IPS-18c (cell line): ENCODE data around the gene TAOK1.

Source experiments
- H3K4me3 ChIP-seq: 2 replicates; pipeline ENCODE4 v1.7.0; 2013; ENCODE audit warnings: low read depth, mild to moderate bottlenecking, low read length, moderate library complexity; ENCODE audit not compliant: insufficient read depth
- H3K9me3 ChIP-seq: one replicate; pipeline ENCODE4 v1.6.1; 2013; ENCODE audit warnings: mild to moderate bottlenecking, low read length, moderate library complexity; ENCODE audit not compliant: control insufficient read depth, insufficient read depth

Gene TAOK1

DNA sequence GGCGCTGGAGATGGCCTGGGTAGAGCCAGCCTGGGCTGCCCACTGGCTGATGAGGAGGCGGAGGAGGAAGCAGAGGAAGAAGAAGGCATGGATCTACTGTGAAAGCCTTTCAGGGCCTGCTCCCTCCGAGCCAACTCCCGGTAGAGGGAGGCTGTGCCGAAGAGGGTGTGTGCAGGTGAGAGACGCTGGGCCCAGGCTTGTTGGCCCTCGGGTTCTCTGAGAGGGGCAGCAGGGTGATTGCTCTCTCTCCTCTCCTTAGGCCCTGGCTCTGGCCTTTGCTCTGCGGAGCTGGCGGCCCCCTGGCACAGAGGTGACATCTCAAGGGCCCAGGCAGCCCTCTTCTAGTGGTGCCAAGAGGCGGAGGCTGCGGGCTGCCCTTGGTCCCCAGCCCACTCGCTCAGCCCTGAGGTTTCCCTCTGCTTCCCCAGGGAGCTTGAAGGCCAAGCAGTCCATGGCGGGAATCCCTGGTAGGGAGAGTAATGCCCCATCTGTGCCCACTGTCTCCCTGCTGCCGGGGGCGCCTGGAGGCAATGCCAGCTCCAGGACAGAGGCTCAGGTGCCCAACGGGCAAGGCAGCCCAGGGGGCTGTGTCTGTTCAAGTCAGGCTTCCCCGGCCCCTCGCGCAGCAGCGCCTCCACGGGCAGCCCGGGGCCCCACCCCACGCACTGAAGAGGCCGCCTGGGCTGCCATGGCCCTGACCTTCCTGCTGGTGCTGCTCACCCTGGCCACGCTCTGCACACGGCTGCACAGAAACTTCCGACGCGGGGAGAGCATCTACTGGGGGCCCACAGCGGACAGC is 181.9 kb downstream of the TAOK1 start:
- Histone ChIP-seq H3K9me3 (peaks cover 6% of the 10 kb centered on the region), H3K4me3 (no peak overlapping the region; the same call in 1 of the 2 replicates)

DNA sequence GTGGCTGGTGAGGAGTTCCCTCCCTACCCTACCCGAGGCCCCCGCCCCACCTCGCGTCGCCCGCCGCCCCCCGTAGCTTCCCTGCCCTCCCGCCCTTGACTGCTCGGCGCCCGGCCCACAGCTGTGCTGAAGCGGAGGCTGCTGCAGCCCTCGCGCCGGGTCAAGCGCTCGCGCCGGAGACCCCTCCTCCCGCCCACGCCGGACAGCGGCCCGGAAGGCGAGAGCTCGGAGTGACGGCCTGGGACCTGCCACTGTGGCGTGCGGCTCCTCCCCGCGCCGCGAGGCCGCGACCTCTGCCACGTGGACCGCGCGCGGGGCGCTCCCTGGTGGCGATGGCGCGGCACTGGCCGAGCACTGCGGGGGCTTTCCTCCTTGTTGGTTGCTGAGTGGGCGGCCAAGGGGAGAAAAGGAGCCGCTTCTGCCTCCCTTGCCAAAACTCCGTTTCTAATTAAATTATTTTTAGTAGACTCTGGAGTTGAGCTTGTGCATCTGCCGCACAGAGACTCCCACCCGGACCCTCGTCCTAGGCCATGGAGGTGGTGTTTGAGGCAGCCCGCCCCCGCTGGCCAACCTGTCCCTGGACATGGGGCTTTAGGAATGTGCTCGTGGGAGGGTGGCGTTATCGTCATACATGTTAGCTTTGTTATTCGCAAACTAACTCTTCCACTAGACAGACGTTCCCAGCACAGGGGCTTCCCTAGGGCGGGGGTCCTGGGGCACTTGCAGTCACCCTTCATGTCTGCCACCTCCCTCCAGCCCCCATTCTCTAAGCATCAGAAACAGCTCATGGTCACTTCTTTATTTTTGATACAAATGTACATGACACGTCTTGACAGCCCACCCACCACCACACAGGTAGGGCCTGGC is 182.8 kb downstream of the TAOK1 start:
- Histone ChIP-seq H3K9me3 (peaks cover 6% of the 10 kb centered on the region), H3K4me3 (no peak overlapping the region; the same call in 1 of the 2 replicates)

DNA sequence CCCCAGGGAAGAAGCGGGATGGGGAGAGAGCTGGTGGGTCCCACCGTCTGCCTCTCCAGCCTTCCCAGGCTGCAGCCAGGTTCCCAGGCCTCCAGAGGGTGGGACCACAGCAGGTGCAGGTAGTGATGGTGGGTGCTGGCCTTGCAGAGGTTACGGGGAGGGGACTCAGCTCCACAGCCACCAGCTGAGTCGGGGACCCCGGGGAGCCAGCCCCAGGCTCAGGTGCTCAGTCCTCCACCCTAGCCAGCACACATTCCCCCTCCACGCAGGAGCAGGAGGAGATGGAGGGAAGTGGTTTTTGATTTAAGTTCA is 183.4 kb downstream of the TAOK1 start:
- Histone ChIP-seq H3K9me3 (peaks cover 6% of the 10 kb centered on the region), H3K4me3 (no peak overlapping the region)

DNA sequence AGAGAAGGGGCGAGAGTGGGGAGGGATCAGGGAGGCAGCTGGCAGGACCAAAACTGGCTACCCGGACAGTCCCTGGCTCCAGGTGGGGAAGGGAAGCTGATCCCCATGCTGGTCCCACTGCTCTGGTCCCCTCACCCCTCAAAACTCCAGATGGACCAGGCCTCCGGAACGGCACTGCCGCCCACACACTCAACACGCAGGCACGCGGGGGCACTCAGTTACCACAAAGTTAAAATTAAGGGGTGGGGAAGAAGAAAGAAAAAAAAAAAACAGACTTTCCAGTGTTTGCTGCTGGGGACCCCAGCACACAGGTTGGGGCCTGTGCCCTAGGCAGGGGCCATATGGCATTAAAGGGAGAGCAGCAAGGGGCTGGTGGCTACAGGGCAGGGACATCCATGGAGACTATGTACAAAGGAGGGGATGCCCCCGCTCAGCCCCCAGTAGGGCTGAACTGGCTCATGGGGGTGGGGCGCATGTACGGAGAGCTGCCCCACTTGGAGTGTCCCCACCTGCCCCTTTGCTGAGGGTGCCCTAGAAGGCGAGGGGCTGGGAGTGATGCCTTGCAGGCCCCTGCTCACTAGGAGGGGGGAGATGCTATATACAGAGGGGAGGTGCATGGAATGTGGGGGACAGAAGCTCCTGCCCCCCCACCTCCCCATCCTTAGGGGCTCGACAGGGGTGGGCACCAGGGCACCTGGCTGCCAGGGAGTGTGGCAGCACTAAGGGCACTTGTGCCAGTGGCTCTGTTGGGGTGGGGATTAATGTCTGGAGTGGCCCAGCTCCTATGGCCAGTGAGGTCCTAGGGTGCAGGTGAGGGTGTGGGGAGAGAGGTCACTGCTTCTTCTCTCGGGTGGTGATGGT is 183.9 kb downstream of the TAOK1 start:
- Histone ChIP-seq H3K4me3 (no peak overlapping the region), H3K9me3 (peaks cover 4% of the 10 kb centered on the region)

DNA sequence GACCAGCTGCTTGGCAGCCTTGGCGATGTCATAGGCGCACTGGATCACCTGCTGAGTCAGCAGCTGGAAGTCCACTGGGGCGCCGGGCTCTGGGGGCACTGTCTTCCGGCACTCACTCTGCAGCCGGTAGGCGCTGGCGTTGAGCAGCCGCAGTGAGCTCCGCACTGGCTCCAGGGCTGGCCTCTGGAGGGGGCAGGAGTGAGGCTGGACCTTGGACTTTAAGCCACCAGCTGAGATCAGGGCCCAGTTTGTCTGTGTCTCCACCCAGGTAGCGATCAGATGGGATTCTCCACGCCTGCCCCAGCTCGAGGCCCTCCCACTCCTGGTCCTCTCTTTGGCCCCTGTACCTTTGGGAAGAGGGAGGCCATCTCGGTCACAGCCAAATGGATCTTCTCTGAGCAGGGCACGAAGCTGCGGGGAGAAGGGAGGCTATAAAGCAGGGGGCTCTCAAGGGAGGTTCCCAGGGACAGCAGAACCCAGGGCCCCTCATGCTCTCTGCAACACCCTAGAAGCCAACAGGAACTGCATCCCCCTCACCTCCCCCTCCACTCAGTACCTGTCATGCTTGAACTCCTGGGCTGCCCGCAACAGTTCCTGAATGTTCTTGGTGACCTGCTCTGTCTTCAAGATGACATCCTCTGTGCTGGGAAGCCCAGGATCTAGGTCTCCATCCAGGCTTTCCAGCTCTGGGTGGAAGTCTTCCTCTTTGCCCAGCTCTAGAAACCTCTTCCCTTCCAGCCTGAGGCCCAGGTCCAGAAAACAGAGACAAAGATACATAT is 184.8 kb downstream of the TAOK1 start:
- H3K4me3 ChIP-seq = no peak overlapping the region

DNA sequence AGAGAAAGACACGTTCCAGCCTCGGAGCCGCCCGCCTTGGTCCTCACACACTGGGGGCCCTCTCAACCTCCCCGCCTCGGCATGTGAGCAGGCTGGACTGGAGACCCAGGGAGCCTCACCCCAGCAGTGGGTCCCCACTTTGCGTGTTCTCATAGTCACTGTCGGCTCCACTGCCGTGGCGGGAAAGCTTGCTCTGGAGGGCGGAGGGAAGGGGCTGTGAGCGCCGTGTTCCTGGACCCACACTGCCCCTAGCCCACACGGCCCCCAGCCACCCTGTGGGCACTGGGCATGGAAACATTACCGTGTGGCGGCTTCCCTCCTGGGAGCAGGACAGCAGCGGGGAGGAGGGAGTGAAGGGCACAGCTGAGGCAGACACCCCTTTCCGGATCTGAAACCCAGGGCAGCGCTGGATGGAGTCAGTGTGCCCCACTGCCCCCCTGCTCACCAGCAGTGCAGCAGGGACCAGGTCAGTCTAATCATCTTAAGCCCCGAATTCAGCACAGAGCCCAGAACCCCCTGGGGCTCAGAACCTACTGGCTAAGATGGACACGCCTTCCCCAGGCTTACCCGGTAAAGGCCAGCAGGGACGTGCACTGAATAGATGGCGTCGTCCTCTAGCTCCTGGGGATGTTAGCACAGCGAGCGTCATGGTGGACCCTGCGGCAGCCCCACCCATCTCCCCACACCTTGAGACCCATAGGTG is 185.5 kb downstream of the TAOK1 start:
- Histone ChIP-seq H3K9me3 (peaks cover 4% of the 10 kb centered on the region), H3K4me3 (no peak overlapping the region)

More for the DNA sequence above, 184.8 kb downstream of the TAOK1 start:
- peaks cover 4% of the 10 kb centered on the region for H3K9me3 ChIP-seq

DNA sequence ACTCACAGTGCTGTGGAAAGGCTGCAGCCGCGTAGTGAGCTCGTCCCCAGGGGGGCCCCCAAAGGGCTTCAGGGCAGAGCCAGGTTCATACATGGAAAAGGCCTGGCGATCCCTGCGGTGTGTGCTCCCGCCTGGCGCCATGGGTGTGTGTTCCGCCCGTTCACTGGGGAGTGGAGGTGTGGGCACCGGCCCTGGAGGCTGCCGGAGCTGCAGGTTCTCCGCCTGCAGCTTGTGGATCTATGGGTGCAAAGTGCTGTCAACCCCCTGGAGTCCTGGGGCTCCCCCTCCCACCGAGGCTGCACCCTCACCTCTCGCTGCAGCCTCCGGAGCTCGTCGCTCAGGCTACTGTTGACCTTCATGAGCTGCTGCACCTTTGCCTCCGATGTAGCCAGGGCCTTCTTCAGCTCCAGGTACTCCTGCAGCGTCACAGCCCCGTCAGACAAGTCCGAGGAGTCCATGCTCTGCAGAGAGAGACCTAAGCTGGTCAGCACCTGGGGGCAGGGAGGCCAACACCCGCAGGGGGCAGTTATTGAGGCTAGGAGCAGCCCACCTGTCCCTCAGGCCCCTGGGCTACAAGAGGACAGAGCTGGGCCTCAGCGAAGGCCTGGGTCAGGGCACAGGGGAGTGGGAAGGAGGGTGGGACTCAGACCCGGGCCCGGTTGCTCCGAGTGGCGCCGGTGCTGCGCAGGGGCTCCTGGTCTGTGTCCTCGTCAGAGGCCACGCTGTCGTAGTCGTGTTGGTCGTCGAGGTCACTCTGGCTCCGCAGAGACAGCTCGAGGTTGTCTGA is 186.2 kb downstream of the TAOK1 start:
- Histone ChIP-seq H3K4me3 (no peak overlapping the region), H3K9me3 (peaks cover 4% of the 10 kb centered on the region)

DNA sequence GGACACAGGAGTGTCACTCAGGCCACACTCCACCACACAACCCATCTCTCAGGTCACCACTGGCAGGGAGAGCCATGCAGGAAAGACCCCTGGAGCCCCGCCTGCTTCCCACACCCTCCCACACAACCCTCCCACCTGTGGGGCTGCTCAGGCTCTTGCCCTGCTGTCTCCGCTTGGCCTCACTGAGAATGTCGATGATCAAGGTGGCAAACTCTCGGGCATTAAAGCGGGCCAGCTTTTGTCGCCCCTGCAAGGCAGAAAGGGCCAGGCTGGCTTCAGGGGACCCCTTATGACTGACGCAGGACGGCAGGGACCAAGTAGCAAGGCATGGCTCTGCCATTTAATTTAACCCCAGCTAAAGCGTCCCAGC is 186.8 kb downstream of the TAOK1 start:
- Histone ChIP-seq H3K9me3 (peaks cover 4% of the 10 kb centered on the region), H3K4me3 (no peak overlapping the region)

DNA sequence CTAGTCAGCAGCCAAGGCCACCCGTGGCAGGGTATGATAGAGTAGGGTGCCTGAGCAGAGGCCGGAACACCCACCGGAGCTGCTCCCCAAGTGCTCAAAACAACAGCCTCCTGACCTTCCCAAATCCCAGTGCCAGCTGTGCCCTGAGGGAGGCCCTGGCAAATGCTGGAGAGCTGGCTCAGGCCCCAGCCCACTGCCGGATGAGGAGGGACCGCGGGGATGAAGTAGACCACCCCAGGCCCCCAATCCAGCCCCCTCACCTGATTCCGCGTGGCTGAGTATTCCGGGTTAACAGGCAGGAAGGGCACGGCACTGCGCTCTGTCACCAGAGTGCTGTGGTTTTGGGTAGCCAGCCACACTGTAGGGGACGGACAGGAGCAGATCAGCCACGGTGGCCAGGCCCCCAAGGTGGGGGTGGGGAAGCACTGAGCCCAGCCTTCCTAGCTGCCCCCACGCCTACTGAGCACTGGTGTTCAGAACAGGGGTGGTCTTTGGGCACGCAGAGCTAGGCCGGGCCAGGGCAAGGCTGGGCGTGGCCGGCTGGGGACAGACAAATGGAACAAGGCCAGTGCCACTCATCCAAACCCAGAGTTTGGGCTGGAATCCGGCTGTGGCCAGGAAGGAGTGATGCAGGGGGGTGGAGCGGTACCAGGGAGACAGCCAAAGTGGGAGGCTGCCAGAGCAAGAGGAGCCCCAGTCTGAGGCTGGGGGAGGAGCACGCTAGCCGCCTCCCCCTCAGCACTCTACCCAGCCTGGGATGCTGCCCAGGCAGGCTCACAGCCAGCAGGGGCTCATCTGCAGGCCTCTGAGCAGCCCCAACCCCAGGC is 187.4 kb downstream of the TAOK1 start:
- no peak overlapping the region for H3K4me3 ChIP-seq
- H3K9me3 ChIP-seq = peaks cover 2% of the 10 kb centered on the region

DNA sequence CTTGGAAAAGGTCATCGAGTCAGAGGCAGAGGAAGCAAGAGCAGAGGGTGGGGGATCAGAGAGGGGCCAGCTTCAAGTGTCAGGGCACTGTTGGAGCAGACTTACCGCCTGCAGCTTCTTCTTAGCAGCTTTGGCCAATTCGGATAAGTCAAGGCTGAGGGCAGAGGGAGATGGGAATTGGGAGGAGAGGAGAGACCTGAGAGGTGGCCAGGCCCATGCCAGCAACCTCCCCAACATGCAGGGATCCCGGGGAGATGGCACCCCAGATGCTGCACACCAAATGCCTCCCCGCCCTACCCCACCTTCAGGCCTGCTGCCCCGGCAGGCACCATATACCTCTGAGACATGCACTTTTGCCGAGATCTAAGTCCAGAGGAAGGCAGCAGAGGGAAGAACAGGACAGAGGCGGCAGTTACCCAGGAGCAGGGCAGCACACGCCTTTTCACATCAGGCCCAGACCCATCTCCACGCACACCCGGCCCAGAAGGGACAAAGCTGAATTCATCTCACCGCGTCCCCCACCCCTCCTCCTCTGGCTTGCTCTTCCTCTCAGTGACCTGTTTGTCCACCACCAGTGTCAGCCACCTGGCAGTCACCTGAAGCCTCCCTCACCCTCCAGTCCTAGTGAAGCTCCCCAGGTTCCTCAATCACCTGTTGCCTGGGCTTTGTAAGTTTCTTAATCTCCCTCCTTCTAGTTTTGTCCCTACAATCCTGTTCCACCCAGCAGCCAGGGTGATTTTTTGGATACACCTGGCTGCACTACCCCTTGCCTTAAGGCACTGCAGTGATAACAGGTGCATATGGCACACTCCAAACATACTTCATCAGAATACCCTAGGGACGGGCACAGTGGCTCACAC is 188.7 kb downstream of the TAOK1 start:
- Histone ChIP-seq H3K4me3 (no peak overlapping the region), H3K9me3 (peaks cover 2% of the 10 kb centered on the region)

DNA sequence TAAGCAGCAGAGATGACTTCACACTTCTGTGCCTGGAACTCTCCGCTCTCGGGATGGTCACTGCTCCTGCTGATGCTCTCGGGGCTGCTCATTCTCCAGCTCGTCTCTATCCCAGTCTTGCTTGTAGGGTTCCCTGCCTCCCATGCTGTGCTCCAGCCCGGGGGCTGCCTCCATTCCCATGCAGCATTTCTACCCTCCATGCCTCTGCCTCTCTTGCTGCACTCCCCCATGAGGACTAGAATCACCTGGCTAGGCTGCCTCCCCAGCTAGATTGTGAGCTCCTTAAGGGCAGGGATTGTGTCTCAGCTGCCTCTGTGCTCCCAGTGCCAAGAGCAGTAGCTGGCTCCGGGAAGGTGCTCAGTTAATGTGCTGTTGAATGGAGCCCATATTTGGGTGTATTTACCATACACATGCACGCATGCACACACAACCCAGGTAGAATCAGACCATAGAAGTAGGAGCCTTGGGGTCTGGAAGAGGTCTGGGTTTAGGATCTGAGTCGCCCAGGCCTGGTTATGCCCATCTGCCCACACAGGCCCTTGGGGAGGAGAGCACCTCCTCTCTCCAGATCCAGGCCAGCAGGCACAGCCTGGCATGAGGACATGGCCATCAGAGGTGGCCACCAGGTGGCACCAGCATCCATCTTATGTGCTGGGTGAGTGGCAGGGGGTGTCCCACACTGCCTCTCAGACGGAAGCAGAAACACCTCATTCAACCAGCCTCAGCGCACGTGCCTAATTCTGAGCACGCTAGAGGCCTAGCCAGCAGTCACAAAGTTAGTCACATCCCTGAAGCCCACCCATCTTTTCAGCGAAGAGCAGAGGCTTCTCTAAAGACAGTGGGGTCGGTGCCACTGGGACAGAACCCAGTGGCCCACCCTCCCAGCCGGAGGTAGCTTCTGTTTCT is 190.0 kb downstream of the TAOK1 start:
- Histone ChIP-seq H3K4me3 (no peak overlapping the region), H3K9me3 (peaks cover 2% of the 10 kb centered on the region)

DNA sequence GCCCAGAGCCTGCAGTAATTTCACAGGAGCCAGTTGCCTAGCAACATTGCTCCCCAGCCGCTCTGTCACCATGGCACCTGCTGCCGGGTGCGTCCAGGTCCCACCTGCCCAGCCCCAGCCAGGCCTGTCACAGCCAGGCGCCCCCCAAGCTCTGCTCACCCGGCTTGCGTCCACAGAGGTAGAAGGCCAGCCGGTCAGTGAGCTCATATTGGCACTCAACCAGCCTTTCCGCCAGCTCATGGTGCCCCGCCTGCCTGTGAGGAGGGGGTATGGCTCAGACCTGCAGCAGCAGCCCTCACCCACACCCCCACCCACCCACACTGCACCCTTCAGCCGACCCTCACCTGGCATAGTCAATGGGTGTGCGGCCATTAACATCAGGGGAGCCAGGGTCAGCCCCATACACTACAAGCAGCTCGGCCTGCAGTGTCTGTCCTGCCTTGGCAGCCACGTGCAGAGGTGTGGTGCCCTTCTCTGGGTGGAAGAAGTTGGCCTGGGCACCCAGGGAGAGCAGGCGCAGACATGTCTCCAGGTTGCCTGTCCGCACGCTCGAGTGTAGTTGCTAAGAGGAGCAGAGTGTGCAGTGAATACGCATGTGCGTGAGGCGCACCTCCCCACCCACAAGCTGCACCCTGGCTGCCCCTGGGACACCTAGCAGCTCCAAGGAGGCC is 191.6 kb downstream of the TAOK1 start:
- no peak overlapping the region for H3K4me3 ChIP-seq
- no peaks in the 10 kb centered on the region for H3K9me3 ChIP-seq

DNA sequence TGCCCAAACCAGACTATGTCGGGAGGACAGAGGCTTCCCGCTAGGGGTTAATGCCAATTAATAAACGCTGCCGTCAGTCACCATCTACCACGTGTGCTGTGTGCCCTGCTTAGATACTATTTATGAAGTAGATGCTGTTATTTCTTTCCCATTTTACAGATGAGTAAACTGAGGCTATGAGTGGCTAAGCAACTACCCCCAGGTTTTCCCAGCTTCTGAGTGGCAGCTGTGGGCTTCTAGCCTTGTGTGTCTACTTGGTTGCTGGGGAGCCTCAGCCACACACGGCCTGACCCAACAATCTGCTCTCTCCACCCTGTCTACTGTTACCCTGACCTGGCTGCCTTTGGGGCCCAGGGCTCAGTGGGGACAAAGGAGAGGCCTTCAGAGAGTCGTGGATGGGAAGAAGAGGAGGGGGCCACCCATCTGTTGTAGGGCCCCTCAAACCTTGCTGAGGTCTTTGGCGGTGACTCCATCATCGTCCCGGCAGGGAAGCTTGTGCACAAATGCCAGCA is 192.1 kb downstream of the TAOK1 start:
- H3K4me3 ChIP-seq = no peak overlapping the region
- H3K9me3 ChIP-seq = no peaks in the 10 kb centered on the region
